HG03280 (cell line): ENCODE results near the gene ZFP28.

Source experiments
- ATAC-seq: cut with Tn5 transposase; IDR thresholded peaks from one replicate; pipeline ENCODE4 v1.9.1; 2021; ENCODE audit warnings: mild to moderate bottlenecking, moderate library complexity; ENCODE audit not compliant: unreplicated experiment

Gene ZFP28

DNA sequence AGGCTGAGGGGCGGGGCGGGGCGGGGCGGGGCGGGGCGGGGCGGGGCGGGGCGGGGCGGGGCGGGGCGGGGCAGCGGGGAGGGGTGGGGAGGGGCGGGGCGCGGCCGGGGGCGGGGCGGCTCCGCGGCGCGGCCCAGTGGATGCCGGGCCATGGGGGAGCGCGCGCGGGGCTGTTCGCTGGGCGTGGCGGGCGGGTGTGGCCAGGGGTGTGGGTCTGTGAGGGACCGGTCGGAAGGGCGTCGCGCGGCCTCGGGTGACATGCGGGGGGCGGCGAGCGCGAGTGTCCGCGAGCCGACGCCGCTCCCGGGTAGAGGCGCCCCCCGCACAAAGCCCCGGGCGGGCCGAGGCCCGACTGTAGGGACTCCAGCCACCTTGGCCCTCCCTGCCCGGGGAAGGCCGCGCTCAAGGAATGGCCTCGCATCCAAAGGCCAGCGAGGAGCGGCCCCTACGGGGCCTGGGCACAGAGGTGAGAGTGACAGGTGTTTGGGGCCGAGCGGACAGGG, at the start of gene ZFP28:
Gene ZFP28 (plus strand): TSS at position 188 of the 503 bp plus-strand sequence. CDS start 71 bp downstream, at position 259.
- ATAC-seq, result no peak

DNA sequence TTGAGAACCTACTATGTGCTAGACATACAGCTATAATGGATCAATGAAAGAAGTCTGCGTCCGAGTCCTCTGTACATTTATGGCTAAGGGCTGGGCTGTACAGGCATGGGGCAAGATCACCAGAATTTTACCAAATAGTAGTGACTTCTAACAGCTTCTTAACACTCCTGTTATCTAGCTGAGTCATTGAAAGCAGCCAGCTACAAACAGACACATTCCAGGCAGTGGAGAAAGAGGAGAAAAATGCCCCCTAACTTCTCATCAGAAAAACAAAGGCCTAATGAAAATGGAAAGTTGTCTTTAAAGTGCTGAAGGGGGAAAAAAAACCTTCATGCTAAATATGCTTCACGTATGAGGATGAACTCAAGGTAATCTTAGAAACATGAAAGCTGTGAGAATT, 47.3 kb upstream of the ZFP28 start:
- no peak for ATAC-seq

GRCh38 chr19:56504581-56504980, 34.2 kb upstream of the ZFP28 start:
- no peak for ATAC-seq

GRCh38 chr19:56507446-56508289, 31.1 kb upstream of the ZFP28 start, which contains the start of gene ZNF471:
Gene ZNF471, plus strand, starts transcription at chr19:56507855. Its CDS starts 3,717 bp downstream, at chr19:56511572.
- ATAC-seq, result no peak

DNA sequence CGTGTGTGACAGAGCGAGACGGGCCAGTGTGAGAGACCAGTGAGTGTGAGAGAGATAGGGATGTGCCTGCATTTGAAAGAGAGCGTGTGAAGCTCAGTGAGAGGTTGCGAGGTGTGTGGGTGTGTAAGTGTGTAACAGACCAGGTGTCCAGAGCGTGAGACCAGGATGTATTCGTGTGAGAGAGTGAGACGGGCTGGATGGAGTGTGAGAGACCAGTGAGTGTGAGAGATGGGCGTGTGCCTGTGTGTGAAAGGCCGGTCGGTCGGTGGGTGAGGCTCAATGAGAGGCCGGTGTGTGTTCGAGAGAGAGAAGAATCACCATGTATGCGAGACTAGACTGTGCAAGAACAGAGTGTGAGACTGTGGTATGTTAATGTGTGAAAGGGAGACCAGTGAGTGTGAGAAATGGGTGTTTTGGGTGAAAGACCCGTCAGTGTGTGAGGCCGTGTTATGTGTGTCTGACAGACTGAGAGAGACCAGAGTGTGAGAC, 30.4 kb upstream of the ZFP28 start:
- ATAC-seq, result no peak

DNA sequence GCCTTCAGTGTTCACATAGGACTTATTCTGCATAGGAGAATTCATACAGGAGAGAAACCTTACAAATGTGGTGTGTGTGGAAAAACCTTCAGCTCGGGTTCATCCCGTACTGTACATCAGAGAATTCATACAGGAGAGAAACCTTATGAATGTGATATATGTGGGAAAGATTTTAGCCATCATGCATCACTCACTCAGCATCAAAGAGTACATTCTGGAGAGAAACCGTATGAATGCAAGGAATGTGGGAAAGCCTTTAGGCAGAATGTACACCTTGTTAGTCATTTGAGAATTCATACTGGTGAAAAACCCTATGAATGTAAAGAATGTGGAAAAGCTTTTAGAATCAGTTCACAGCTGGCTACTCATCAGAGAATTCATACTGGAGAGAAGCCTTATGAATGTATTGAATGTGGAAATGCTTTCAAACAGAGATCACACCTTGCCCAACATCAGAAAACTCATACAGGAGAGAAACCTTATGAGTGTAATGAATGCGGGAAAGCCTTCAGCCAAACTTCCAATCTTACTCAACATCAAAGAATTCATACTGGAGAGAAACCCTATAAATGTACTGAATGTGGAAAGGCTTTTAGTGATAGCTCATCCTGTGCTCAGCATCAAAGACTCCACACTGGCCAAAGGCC, 13.4 kb upstream of the ZFP28 start:
- no peak for ATAC-seq

DNA sequence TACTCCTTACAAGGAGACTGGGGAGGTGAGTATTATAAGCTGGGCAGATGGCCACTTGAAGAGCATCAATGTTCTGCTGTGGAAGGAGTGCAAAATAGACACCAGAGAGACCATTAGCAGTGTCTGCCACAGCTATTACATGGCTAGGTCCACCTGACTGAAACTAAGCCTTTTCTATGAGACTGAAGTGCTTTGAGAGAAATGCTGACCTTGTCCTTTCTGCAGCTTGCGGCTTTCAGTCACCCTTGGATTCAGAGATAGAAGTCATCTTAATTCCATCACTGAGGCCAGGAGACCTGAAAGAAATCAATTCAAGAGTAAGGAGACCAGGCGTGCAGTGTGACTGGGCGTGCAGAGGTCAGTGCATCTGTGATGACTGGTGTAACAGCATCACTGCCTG, 1.3 kb upstream of the ZFP28 start:
- no peak for ATAC-seq

DNA sequence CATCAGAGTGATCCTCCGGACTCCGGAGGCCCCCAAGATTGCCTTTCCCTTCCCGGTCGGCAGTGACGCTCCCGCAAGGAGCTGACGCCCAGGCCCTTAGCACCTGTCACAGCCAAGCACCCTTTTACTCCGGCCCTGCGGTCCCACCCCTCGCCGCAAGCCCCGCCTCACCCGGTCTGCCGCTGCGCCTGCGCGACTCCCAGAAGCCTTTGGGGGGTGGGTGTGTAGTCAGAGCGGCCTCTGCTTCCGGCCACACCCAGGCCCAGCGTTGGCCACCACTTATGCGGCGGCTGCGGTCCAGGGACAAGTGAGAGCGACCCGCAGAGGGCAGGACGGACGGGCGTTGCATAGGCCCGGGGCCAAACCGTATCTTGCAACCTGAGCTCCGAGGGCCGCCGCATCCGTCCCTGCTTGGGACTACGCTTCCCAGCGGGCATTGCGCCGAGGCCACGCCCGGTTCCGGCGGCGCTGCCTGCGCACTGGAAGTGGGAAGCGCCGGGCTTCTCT, 441 bp upstream of the ZFP28 start:
- ATAC-seq, result no peak

- ATAC-seq, result no peak
Measured at GRCh38 chr19:56543776-56544175, 5.0 kb downstream of the ZFP28 start.

DNA sequence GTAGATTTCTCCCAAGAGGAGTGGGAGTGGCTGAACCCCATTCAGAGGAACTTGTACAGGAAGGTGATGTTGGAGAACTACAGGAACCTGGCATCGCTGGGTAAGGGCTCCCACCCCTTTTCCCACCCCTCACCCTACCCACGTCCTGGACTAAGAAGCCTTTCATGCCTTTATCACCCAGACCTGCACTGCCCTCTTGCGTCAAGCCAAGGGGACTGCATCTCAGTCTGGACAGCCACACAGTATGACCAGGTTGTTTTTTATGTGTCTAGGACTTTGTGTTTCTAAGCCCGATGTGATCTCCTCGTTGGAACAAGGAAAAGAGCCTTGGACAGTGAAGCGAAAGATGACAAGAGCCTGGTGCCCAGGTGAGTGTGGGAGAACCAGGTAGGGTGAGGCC, 8.8 kb downstream of the ZFP28 start:
- no peak for ATAC-seq

- ATAC-seq, result no peak
Measured at GRCh38 chr19:56554272-56554869, 15.6 kb downstream of the ZFP28 start.

- no peak for ATAC-seq
Measured at GRCh38 chr19:56562766-56563165, 24.0 kb downstream of the ZFP28 start.

GRCh38 chr19:56566904-56567273, 28.1 kb downstream of the ZFP28 start:
- ATAC-seq, result peak; percentile 29

DNA sequence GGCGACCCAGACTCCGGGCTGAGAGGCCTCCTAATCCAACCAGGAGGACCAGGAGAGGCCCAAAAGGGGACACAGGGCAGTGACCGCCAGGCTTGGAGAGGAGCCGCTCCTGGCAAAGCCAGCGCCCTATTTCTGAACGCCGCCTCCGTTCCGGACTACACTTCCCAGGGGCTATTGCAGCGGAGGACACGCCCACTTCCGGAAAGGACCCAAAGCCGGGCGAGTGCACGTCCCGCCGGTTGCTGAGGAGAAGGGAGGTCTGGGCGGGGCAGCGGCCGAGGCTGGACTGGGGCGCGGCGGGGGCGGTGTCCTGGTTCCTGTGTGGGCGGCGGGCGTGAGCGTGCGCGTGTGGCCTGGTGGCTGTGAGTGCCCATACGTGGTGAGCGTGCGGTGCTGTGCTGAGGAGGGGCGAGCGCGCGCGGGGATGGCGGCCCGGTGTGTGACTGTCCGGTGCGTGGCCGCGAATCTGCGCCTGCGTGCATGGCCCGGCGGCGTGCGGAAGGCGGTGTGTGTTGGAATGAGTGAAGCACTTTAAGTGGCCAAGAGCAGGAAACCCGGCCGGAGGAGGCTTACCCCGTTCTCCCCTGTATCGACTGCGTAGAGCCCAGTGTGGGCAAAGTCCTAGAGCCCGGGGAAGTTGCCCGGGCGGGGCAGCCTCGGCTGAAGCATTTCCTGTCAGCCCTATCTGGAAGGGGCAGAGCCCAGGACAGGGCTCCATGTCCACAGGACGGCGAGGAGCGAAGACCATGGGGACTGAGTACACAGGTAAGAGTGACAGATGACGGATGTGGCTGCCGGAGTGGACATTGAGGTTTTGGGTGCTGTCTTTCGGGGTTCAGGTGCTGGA, 28.7 kb downstream of the ZFP28 start, which contains the start of gene ZNF470:
Gene ZNF470 (plus strand): TSS at position 195 of the 847 bp plus-strand sequence. CDS start 2,844 bp downstream, outside the sequence.
- ATAC-seq, result peak; percentile 98

DNA sequence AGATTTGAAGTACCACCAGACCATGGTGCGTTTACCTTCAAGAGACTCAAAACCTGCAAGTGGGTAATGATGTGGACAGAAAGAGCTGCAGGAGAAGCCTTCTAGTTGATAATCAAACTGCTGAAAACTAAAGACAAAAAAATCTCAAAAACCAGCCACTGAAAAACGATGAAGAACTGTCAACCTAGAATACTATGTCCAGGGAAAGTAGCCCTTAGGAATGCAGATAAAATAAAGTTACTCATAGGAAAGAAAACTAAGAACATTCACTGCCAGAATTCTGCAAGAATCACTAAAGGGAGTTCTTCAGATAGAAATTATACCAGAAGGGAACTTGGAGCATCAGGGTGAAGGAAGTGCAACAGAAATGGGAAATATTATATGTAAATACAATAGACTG, 33.8 kb downstream of the ZFP28 start:
- no peak for ATAC-seq

- ATAC-seq, result no peak
Measured at GRCh38 chr19:56573914-56574313, 35.2 kb downstream of the ZFP28 start.

DNA sequence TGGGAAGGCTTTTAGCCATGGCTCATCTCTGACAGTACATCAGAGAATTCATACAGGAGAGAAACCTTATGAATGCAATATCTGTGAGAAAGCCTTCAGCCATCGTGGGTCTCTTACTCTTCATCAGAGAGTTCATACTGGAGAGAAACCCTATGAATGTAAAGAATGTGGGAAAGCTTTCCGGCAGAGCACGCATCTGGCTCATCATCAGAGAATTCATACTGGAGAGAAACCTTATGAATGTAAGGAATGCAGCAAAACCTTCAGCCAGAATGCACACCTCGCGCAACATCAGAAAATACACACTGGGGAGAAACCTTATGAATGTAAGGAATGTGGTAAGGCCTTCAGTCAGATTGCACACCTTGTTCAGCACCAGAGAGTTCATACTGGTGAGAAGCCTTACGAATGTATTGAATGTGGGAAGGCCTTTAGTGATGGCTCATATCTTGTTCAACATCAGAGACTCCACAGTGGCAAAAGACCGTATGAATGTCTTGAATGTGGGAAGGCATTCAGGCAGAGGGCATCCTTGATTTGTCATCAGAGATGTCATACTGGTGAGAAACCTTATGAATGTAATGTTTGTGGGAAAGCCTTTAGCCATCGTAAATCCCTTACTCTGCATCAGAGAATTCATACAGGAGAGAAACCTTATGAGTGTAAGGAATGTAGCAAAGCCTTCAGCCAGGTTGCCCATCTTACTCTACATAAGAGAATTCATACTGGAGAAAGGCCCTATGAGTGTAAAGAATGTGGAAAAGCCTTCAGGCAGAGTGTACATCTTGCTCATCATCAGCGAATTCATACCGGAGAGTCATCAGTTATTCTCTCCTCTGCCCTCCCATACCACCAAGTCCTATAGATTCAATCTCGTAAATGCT, 39.2 kb downstream of the ZFP28 start:
- no peak for ATAC-seq

DNA sequence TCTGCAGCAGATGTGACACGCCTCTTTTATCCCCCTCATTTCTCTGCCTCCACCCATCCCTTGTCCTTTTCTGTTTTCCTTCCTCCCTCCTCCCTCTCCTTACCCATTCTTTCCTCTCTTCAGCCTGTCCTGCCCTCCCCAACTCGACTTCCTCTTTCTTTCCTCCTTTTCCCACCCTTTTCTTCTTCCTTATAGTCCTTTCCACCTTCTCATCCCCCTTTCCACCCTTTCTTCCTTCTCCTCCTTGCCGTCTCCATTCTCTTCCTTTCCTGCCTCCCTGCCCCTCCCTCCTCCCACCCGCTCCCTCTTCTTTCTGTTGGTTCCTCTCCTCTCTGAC, 55.7 kb downstream of the ZFP28 start:
- no peak for ATAC-seq

- ATAC-seq, result peak; percentile 94
Measured at GRCh38 chr19:56594783-56595547, 56.2 kb downstream of the ZFP28 start, which contains the start of gene ZNF71. Gene ZNF71, plus strand, starts transcription at chr19:56595302. Its CDS starts 6,257 bp downstream, at chr19:56601559.
